HG03280 (cell line): ENCODE measurements around the gene BRK1.
"Not testable (repeated sequence)": the region's sequence is repeated elsewhere in the genome, so short reads cannot be mapped to it uniquely, and the experiment has no call there.

Source experiments
- ATAC-seq: cut with Tn5 transposase; IDR thresholded peaks from one replicate; pipeline ENCODE4 v1.9.1; 2021; ENCODE audit warnings: mild to moderate bottlenecking, moderate library complexity; ENCODE audit not compliant: unreplicated experiment

BRK1 gene

DNA sequence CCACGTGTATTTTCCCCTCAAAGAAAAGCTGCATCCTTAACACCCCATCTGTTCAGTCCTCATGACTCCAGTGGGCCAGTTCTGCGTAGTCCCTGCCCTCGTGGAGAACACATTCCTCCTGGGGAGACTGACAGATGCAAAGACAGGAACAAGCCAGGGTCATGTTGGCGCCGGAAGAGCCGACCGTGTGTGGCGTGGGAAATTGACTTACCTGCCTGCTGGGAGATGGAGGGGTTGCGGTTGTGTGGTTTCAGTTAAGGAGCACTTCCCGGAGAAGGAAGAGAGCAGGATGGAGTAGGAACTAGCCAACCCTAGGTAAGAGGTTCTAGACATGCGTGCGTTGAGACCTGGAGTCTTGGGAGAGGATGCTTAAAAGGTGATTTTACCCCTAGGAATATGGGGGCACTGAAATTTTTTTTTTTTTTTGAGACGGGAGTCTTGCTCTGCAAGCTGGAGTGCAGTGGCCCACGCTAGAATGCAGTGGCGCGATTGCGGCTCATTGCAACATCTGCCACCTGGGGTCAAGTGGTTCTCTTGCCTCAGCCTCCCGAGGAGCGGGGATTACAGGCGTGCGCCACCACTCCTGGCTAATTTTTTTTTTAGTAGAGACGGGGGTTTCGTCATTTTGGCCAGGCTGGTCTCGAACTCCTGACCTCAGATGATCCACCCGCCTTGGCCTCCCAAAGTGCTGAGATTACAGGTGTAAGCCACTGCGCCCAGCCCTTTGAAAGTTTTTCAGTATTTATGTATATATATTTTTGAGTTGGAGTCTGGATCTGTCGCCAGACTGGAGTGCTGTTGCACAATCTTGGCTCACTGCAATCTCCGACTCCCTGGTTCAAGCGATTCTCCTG is 27.5 kb downstream of the BRK1 start:
- no peak for ATAC-seq

DNA sequence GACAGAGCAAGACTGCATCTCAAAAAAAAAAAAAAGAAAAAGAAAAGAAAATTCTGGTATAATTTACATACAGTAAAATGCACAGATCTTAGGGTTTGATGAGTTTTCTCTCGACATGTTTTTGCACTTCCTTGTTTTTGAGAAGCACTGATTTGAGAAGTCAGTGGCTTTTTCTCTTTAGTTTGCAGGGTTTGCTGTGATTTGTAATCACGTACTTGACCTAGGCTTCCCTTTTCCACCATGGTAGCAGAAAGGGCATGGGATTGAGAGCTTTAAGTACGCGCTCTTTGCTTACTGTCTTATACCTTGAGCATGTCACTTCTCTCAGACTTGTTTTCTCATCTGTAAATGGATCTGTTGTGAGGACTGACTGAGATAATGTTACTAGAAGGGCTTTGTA is 30.2 kb downstream of the BRK1 start:
- ATAC-seq = no peak

DNA sequence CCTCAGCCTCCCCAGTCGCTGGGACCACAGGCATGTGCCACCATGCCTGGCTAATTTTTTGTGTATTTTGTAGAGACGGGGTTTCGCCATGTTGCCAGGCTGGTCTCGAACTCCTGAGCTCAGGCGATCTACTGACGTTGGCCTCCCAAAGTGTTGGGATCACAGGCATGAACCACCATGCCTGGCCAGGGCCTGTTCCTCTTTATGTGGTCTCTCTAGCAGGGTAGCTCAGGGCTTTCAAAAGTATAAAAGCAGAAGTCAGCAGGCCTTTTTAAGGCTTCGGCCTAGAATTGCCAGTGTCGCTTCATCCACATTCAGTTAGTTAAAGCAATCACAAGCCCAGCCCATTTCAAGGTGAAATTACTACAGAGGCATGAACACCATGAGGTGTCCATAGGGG is 33.8 kb downstream of the BRK1 start:
- ATAC-seq = no peak

DNA sequence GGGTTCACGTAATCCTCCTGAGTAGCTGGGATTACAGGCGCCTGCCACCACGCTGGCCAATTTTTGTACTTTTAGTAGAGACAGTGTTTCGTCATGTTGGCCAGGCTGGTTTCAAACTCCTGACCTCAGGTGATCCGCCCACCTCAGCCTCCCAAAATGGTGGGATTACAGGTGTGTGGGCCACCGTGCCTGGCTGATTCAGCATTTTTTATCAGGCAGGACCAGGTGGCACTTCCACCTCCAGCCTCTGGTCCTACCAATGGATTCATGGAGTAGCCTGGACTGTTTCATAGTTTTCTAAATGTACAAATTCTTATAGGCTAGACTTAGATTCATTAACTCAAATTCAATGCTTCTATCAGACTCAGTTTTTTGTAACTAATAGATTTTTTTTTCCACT is 35.5 kb downstream of the BRK1 start:
- ATAC-seq = no peak

DNA sequence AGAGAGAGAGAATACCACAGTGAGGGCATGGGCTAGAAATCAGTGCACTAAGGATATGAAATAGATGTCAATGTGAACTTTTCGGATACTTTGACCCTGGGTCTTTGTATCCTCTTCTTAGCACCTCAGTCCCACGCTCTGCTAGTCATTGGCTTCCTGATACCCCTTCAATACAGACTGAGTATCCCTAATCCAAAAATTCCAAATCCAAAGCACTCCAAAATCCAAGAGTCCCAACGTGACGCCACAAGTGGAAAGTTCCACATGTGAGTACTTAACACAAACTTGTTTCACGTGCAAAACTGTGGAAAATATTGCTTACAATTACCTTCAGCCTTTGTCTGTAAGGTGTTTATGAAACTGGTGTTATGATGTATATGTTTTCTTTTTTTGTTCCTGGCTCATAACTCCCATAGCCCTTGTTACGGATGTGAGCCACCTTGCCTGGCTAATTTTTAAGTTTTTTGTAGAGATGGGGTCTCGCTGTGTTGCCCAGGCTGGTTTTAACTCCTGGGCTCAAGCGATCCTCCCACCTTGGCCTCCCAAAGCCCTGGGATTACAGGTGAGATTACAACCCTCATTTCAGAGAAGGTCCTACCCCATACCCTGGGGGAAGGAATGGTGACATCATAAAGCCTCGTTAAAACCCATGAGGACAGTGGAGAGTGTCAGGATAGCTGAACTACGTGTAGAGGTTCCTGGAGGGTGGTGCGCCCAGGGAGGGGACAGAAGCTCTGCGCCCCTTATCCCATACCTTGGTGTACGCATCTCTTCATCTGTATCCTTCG is 39.1 kb downstream of the BRK1 start:
- ATAC-seq = no peak

DNA sequence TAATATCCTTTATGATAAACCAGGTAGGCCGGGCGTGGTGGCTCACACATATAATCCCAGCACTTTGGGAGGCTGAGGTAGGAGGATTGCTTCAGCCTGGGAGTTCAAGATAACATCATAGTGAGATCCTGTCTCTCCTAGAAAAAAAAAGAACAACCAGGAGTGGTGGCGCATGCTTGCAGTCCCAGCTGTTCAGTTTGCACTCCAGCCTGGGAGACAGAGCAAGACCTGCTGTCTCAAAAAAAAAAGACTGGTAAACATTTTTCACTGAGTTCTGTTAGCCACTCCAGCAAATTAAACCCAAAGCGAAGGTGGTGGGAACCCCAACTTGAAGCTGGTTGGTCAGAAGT is 39.6 kb downstream of the BRK1 start:
- no peak for ATAC-seq

DNA sequence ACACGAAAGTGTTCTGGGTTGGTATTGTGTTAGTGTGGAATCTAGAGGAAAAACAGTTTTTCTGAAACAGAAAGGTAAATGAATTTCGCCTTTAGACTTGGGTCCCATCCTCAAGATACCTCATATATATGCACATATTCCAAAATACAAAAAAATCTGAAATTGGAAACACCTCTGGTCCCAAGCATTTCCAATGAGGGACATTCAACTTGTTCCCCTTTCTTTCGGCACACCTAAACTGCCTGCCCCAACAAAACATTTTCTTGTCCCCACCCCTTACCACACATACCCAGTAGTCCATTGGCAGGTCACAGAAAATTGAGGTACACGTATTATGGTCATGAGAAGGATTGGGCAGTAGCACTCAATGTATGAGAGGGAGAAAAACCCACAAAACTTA is 40.2 kb downstream of the BRK1 start:
- ATAC-seq = no peak

DNA sequence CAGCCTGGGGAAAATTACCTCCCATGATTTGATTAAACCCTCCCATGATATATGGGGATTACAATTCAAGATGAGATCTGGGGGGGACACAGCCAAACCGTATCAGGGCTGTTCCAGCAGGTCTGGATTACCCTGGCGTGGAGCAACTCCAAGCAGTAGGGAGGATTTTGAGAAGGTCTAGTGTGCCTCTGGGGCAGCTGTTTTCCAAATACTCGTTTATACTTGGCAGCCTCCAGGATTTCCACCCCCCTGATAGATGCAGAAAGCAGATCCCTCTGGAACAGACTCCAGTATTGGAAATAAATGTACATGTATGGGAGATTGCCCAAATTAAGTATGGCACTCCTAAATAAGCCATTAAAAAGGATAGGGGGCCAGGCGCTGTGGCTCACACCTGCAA is 41.6 kb downstream of the BRK1 start:
- ATAC-seq = no peak

DNA sequence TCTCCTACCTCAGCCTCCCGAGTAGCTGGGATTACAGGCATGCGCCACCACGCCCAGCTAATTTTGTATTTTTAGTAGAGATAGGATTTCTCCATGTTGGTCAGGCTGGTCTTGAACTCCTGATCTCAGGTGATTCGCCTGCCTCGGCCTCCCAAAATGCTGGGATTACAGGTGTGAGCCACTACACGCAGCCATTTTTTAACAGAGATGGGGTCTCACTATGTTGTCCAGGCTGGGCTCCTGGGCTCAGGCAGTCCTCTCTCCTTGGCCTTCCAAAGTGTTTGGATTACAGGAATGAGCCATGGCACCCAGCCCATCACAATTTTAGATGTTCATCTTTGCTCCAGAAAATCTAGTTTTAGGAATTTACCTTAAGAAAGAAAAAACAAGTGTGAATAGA is 43.1 kb downstream of the BRK1 start:
- not testable (repeated sequence) for ATAC-seq

DNA sequence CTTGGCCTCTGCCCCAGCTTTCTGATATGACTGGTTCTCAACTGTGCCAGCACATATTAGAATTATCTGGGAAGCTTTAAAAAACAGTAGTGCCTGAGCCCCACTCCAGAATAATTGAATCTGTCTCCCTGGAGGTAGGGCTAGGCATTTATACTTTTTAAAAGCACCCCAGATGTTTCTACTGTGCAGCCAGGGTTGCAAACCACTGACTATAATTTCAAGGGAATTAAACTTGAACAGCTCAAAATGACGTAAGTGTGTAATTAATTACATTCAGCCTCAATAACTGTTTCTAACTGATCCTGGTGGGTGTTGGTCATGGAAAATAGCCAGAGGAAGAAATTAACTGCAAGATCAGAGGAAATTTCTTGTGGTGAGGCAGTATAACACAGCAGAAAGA is 44.9 kb downstream of the BRK1 start:
- no peak for ATAC-seq

DNA sequence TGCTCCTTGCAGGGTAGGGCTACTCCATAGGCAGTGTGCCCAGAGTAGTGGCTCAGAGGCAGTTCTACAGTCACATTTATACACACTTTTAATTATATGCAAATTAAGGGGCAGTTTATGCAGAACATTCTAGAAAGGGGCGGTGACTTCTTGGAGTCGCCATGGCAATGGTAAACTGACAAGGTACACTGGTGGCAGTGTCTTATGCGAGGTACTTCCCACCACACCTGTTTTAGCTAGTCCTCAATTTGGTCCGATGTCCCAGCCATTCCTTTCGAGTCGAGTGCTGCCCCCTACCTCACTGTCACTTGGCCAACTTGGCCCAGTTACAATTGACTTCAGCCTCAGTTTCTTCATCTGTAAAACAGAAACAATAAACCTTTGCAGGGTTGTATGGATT is 45.5 kb downstream of the BRK1 start:
- no peak for ATAC-seq

DNA sequence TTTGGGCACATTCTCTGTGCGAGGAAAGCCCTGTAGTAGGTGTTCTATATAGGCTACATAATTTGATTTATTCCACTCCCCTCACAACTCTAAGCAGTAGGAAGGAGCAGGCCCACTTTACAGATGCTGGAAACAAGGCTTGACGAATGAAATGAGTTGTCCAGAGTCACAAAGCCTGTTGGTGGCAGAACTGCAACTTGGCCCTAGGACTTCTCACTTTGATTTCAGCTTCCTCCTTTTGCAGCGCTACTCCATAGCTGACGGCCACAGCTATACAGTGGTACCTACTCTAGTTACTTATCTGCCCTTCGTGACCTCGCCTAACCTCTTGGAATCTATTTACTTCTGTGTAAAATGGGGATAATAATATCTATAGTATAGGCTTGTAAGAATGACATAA is 46.7 kb downstream of the BRK1 start:
- ATAC-seq = no peak

DNA sequence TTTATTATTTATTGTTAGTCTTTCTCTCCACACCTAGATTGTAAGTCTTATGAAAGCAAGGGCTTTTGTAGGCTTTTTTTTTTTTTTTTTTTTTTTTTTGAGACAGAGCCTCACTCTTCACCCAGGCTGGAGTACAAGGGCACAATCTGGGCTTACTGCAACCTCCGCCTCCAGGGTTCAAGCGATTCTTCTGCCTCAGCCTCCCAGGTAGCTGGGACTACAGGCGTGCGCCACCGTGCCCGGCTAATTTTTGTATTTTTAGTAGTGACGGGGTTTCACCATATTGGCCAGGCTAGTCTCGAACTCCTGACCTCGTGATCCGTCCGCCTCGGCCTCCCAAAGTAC is 48.7 kb downstream of the BRK1 start:
- not testable (repeated sequence) for ATAC-seq

DNA sequence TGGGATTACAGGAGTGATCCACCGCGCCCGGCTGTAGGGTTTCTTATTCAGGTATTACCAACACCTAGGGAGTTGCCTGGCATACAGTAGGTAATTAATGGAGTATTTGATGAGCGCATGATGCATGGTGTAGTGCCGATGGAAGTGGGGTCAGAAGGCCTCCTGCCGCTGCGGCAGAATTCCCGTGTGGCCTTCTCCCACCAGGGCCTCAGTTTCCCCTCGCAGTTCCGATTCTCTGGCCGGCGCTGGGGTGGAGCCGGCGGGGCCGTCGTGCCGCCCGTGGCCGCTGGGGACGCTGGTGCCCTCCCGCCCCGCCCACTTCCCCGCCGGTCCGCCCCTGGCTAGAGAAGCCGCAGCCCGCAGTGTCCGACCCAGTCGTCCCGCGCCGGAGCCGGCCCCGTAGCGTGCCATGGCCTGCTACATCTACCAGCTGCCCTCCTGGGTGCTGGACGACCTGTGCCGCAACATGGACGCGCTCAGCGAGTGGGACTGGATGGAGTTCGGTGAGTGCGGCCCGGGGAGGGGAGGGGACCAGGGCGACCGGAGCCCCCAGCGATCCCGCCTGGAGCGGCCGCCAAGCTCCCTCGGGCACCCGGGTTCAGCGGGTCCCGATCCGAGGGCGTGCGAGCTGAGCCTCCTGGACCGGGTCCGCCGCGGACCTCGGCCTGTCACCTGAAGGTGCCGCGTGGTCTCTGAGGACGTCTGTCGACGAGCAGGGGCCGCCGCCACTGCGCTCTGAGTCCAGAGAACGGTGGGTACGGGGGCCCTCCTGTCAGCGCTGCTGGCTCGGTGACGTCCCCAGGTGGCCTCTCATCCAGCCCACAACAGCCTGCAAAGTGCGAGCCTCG is 49.3 kb downstream of the BRK1 start, which contains the start of gene IRAK2:
IRAK2 (plus strand) TSS at position 374 of the 848 bp plus-strand sequence; CDS start at position 410, 36 bp downstream.
- peak; percentile 80 for ATAC-seq

DNA sequence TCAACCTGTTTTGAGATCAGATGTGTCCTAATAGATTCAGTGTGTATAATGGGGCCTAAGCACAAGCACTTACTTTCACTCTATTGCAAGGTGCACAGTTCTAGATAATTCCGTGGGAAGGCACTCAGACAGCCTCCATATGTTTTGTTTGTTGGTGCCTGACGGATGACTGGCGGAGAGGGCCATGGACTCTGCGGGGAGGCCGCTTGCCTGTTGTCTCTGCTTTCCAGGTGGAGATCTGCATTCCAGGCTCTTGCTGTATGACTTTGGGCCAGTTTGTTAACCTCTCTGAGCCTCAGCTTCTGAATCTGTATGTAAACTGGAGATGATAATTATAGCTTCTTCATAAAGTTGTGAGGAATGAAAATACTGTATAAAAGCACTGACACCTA is 50.7 kb downstream of the BRK1 start:
- no peak for ATAC-seq

DNA sequence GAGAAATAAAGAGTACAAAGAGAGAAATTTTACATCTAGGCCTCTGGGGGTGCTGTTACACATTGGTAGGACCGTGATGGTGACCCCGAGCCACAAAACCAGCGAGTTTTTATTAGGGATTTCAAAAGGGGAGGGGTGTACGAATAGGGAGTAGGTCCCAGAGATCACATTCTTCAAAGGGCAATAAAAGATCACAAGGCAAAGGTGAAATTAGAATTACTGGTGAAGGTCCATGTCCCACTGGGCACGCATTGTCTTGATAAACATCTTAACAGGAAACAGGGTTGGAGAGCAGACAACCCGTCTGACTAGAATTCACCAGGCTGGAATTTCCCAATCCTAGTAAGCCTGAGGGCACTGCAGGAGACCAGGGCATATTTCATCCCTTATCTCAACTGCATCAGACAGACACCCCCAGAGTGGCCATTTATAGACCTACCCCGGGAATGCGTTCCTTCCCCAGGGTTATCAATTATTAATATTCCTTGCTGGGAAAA is 53.6 kb downstream of the BRK1 start:
- no peak for ATAC-seq

DNA sequence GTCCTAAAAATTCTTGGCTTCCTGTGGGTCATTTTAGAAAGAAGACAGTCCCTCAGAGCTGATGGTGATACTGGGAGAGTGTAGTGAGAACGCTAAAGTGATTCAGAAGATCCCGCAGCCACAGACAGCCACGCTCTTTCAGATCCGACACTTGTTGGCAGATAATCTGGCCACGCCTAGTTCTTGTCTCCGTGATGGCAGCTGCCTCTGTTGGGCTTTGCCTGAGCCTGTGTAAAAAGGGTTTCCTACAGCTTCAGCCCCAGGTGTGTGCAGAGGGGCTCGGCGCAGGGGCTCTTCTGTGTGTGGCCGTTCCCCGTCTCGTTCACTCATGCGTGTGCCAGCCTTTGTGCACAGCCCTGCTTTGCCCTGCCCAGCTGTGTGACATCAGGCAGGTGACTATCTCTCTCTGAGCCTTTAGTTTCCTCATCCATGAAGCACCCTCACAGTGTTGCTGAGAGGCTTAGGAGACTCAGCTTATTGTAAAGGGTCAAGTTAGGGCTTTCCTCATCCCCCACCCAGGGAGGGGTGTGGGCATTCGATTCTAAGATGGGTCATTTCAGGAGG is 55.5 kb downstream of the BRK1 start:
- no peak for ATAC-seq

DNA sequence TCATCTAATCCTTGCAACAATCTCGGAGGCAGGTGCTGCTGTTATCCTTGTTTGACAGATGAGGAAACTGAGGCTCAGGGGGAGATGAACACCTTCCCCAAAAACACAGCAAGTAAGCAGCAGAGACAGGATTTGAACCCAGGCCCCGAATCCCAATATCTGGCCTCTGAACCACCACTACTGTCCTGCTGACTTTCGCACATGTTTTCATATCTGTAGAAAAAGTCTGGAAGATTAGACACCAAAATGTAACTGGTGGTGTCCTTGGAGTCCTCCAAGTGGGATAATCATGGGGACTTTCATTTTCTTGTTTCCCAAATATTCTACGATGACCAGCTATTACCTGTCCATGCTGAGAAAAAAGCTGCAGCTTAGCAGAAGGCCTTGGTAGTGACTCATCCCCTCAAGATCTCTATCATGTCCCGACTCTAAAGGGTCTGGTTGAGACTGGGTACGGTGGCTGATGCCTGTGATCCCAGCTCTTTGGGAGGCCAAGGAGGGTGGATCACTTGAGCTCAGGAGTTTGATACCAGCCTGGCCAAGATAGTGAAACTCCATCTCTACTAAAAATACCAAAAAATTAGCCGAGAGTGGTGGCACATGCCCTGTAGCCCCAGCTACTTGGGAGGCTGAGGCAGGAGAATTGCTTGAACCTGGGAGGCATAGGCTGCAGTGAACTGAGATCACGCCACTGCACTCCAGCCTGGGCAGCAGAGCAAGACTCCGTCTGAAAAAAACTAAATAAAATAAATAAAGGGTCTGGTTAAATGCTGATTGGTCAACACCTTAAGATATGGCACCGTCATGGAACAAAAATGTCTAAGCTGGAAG is 57.8 kb downstream of the BRK1 start:
- no peak for ATAC-seq

DNA sequence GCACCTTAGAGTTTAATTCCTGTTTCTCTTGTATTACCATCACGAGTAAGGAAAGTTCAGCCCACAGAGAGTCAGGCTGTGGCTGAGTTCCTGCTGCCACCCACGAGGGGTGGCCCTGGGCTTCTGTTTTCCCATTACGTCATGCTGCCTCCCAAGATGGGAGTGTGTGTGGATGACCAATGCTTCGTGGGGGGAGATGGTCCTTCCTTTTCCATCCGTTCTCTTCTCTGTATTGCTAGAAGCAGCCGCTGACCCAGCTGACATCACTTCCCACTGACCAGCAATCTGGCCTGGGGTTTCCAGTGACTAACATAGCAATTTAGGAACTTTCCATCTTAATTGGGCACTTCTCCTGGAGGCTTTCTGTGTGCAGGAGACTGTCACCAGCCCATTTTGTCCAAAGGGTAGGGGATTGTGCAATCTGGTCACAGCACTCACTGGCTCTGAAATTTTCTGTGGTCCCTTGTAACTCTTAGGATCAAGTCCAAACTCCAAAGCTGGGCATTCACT is 58.5 kb downstream of the BRK1 start:
- ATAC-seq = no peak

DNA sequence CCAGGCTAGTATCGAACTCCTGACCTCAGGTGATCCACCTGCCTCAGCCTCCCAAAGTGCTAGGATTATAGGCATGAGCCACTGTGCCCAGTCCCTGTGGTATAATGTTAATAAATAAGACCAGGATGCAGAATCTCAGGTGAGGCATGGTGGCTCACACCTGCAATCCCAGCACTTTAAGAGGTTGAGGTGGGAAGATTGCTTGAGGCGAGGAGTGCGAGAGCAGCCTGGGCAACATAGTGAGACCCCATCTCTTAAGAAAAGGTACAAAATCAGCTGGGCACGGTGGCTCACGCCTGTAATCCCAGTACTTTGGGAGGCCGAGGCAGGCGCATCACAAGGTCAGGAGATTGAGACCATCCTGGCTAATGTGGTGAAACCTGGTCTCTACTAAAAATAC is 59.9 kb downstream of the BRK1 start:
- not testable (repeated sequence) for ATAC-seq
